Tibial nerve (tissue), 4 donors: Measurements from ENCODE around the gene CDC14B. TPM values are rescaled to one million over a fixed set of nuclear protein-coding genes. Genes with fewer than 3 reads are reported as not detected.
"Not testable (repeated sequence)": the region's sequence is repeated elsewhere in the genome, so short reads cannot be mapped to it uniquely, and the experiment has no call there.

Source experiments
- DNase-seq, 2 donors: peaks; one replicate each; pipeline ENCODE4 v3.0.0-alpha.2; 2019; ENCODE audit warnings: low spot score in 2 of 2
- H3K27ac ChIP-seq, 4 donors: fragments of 200-600 bp; sonication (generic) in 3 of 4; one replicate each; pipeline ENCODE4 v1.5.1; 2017 to 2019; ENCODE audit warnings: mild to moderate bottlenecking in 1 of 4
- H3K27me3 ChIP-seq, 2 donors: fragments of 200-600 bp; sonication (generic) in 1 of 2; one replicate each; pipeline versions ENCODE4 v1.5.1 to v1.6.0; 2017 to 2019
- H3K36me3 ChIP-seq, 3 donors: fragments of 200-600 bp; sonication (generic); one replicate each; pipeline ENCODE4 v1.5.1; 2018 to 2019
- H3K4me1 ChIP-seq, 4 donors: fragments of 200-600 bp; sonication (generic) in 3 of 4; one replicate each; pipeline ENCODE4 v1.5.1; 2017 to 2019
- H3K4me3 ChIP-seq, 4 donors: fragments of 200-600 bp; sonication (generic) in 3 of 4; one replicate each; pipeline ENCODE4 v1.5.1; 2017 to 2019; ENCODE audit warnings: mild to moderate bottlenecking in 1 of 4, moderate library complexity in 1 of 4
- H3K9me3 ChIP-seq, 4 donors: fragments of 200-600 bp; sonication (generic) in 3 of 4; one replicate each; pipeline ENCODE4 v1.5.1; 2017 to 2019
- EP300 ChIP-seq, 2 donors: sonication (generic); formaldehyde crosslinking; IDR thresholded peaks; one replicate each; pipeline ENCODE4 v1.6.1; 2017; ENCODE audit warnings: antibody characterized with exemption in 2 of 2, mild to moderate bottlenecking in 1 of 2
- POLR2A ChIP-seq, 2 donors: fragments of 450-650 bp; IDR thresholded peaks; one replicate each; pipeline ENCODE4 v1.6.1; 2017; ENCODE audit warnings: antibody characterized with exemption in 2 of 2, mild to moderate bottlenecking in 2 of 2, moderate library complexity in 2 of 2
- WGBS, 2 donors: methylation state at CpG; one replicate each; pipeline ENCODE4 v1.1.5; 2018; 5-methylcytosine and 5-hydroxymethylcytosine counted together
- total RNA-seq, 4 donors: library from RNA; depleted of rRNA; stranded (reverse); fragments of >200 nt; gene quantifications; one replicate each; pipeline ENCODE4 v1.1.0, GENCODE V29; 2016
- TF ChIP-seq, protein P1 (sequence below), 5 experiments: fragments of 200-600 bp in 3 of 5; fragments of 450-650 bp in 2 of 5; sonication (generic) in 3 of 5; IDR thresholded peaks; one replicate each; pipeline ENCODE4 v1.5.1; 2016 to 2019; ENCODE audit warnings: antibody characterized with exemption in 5 of 5, mild to moderate bottlenecking in 3 of 5, moderate library complexity in 2 of 5

The CDC14B gene
- total RNA-seq, 4 donors from 2014 or later = 25.9 to 34.1 (median 27.6) TPM

DNA sequence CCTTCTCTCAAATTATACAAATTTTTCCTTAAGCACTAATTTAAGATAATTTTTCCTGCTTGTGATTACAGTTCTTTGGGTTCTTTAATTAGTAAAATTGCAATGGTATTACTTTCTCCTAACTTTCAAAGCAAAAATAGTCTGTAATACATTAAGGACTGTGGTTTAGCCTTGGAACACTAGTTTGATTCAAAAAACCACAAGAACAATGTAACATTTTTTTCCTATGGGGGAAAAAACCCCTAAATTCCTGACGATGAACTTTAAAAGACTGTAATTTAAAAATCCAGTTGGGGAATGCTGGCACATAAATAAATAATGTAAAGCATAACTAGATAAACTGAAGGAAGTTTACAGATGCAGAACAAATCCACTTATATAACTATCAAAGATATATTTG, 65.3 kb downstream of the CDC14B start:
- peak overlapping the region in 3 of 4 donors; percentile 34 to 92 (median 87) for H3K27ac ChIP-seq

DNA sequence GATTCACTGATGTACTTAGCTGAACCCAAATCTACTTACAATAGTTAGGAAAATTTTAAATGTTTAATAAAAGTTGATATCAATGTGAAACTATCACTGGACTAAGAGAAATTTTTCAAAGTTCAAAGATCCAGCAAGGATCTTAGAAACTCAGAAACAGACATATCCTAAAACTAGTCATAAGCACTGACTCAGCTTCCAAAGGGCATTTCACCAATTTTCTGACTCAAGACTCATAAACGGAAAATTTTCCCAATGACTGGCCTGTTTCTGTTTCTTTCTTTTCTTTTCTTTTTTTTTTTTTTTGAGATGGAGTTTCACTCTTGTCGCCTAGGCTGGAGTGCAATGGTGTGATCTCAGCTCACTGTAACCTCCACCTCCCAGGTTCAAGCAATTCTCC, 66.6 kb downstream of the CDC14B start:
- Histone ChIP-seq H3K36me3 (peaks cover 0 to 19% (median 0%) of the 10 kb centered on the region in 3 donors), H3K4me3 (no peak overlapping the region), H3K27ac (peak overlapping the region in 2 of 4 donors; percentile 87 to 92), H3K9me3 (no peaks in the 10 kb centered on the region), H3K27me3 (no peaks in the 10 kb centered on the region), H3K4me1 (peaks cover 0 to 42% (median 27%) of the 10 kb centered on the region in 4 donors)
- no peak for DNase-seq
- 34 to 47% methylated on average over 2 of the region's 2 CpGs for WGBS, 2 donors
- no peak for TF ChIP-seq EP300 (IDR thresholded peaks at IDR 0.05)
- TF ChIP-seq, protein P1, sequence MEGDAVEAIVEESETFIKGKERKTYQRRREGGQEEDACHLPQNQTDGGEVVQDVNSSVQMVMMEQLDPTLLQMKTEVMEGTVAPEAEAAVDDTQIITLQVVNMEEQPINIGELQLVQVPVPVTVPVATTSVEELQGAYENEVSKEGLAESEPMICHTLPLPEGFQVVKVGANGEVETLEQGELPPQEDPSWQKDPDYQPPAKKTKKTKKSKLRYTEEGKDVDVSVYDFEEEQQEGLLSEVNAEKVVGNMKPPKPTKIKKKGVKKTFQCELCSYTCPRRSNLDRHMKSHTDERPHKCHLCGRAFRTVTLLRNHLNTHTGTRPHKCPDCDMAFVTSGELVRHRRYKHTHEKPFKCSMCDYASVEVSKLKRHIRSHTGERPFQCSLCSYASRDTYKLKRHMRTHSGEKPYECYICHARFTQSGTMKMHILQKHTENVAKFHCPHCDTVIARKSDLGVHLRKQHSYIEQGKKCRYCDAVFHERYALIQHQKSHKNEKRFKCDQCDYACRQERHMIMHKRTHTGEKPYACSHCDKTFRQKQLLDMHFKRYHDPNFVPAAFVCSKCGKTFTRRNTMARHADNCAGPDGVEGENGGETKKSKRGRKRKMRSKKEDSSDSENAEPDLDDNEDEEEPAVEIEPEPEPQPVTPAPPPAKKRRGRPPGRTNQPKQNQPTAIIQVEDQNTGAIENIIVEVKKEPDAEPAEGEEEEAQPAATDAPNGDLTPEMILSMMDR (IDR thresholded peaks at IDR 0.05) = no peak

More for the DNA sequence above, 65.3 kb downstream of the CDC14B start:
- Histone ChIP-seq H3K27me3 (no peaks in the 10 kb centered on the region), H3K4me3 (no peak overlapping the region), H3K9me3 (no peaks in the 10 kb centered on the region), H3K4me1 (peaks cover 0 to 43% (median 27%) of the 10 kb centered on the region in 4 donors), H3K36me3 (peaks cover 0 to 21% (median 0%) of the 10 kb centered on the region in 3 donors)
- TF ChIP-seq EP300 (IDR thresholded peaks at IDR 0.05) (no peak), POLR2A (IDR thresholded peaks at IDR 0.05) (no peak)
- TF ChIP-seq, protein P1 (IDR thresholded peaks at IDR 0.05) = no peak
- 15 to 26% methylated on average over 1 of the region's 1 CpG for WGBS, 2 donors
- no peak for DNase-seq

DNA sequence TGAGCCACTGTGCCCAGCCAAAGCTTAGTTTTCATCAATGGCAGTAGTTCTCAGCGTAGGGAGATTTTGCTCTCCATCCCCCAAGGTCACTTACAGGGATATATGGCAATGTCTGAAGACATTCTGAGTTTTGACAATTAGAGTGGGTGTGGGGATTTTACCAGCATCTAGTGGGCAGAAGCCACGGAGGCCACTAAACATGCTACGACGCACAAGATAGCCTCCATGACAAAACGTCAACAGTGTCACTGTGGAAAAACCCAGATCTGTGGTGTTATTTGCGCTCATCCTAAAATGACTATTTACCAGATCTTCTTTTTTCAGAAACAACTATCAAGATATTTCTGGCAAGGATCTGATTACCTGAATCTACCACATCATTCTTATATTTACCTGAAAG, 68.2 kb downstream of the CDC14B start:
- no peak overlapping the region for H3K4me3 ChIP-seq
- no peak for DNase-seq
- no peak overlapping the region for H3K27ac ChIP-seq
- no peaks in the 10 kb centered on the region for H3K27me3 ChIP-seq
- peaks cover 0 to 31% (median 0%) of the 10 kb centered on the region in 3 donors for H3K36me3 ChIP-seq
- no peaks in the 10 kb centered on the region for H3K9me3 ChIP-seq
- no peak for TF ChIP-seq EP300 (IDR thresholded peaks at IDR 0.05)
- TF ChIP-seq POLR2A (IDR thresholded peaks at IDR 0.05) = no peak
- TF ChIP-seq, protein P1 (IDR thresholded peaks at IDR 0.05) = no peak
- WGBS, 2 donors = 96 to 98% methylated on average over 6 of the region's 6 CpGs
- peaks cover 0 to 33% (median 21%) of the 10 kb centered on the region in 4 donors for H3K4me1 ChIP-seq

DNA sequence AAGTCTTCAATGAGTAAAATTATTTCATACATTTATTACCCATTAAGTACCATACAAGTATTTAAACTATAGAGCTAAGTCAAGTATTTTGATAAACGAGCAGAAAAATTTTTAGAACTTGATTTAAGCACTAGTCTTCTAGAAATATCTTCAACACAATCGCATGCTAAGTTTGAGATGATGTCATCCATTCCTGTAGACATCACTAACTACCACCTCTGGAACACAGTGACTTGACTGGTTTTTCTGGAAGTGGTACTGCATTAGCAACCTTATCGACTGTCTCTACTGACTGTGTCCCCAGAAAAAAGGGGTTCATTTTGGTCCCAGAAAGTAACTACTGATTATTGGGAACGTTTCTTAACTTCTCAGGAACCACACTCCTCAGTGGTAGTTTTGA, 69.0 kb downstream of the CDC14B start:
- WGBS, 2 donors = 88 to 90% methylated on average over 4 of the region's 4 CpGs
- Histone ChIP-seq H3K4me1 (peaks cover 0 to 26% (median 17%) of the 10 kb centered on the region in 4 donors), H3K36me3 (peaks cover 0 to 32% (median 0%) of the 10 kb centered on the region in 3 donors), H3K27ac (no peak overlapping the region), H3K27me3 (no peaks in the 10 kb centered on the region), H3K9me3 (no peaks in the 10 kb centered on the region), H3K4me3 (no peak overlapping the region)
- DNase-seq = no peak
- no peak for TF ChIP-seq POLR2A (IDR thresholded peaks at IDR 0.05)
- no peak for TF ChIP-seq EP300 (IDR thresholded peaks at IDR 0.05)
- TF ChIP-seq, protein P1 (IDR thresholded peaks at IDR 0.05) = no peak

DNA sequence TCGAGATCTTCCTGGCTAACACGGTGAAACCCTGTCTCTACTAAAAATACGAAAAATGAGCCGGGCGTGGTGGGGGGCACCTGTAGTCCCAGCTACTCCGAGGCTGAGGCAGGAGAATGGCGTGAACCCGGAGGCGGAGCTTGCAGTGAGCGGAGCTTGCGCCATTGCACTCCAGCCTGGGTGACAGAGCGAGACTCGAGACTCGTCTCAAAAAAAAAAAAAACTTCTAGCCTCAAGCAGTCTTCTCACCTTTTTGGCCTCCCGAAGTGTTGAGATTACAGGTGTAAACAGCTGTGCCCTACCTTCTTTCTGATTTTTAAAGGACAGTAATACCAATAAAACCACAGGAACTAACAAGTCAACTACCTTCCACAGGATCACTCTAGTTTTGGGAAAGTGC, 76.5 kb downstream of the CDC14B start:
- not testable (repeated sequence) for H3K27me3 ChIP-seq, H3K27ac ChIP-seq, H3K9me3 ChIP-seq, H3K4me3 ChIP-seq, DNase-seq, H3K4me1 ChIP-seq
- WGBS, 2 donors = 94 to 96% methylated on average over 15 of the region's 15 CpGs
- peaks cover 0 to 58% (median 0%) of the 10 kb centered on the region in 3 donors for H3K36me3 ChIP-seq

DNA sequence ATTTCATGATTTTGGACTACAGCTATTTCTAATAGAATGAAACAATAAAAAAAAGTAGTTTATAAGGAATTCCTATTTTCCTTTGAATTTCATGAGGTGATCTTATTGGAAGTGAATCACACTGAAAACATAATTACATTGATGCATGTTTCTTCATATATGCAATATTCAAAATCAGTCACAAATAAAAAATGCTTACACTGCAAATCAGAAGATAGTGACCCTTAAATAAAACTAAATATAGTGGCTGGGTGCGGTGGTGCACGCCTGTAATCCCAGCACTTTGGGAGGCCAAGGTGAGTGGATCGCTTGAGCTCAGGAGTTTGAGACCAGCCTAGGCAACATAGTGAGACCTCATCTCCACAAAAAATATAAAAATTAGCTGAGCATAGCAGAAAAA, 79.5 kb downstream of the CDC14B start:
- H3K9me3 ChIP-seq = no peaks in the 10 kb centered on the region

More for the DNA sequence above, 79.5 kb downstream of the CDC14B start:
- Histone ChIP-seq H3K4me1 (no peaks in the 10 kb centered on the region), H3K36me3 (peaks cover 0 to 70% (median 0%) of the 10 kb centered on the region in 3 donors), H3K27me3 (no peaks in the 10 kb centered on the region), H3K4me3 (no peak overlapping the region), H3K27ac (no peak overlapping the region)
- TF ChIP-seq EP300 (IDR thresholded peaks at IDR 0.05) = no peak
- TF ChIP-seq POLR2A (IDR thresholded peaks at IDR 0.05) = no peak
- TF ChIP-seq, protein P1 (IDR thresholded peaks at IDR 0.05) = no peak
- WGBS, 2 donors = 96% methylated on average over 3 of the region's 3 CpGs
- DNase-seq = no peak
